OCI-LY3 (cell line): ENCODE results near the gene RIBC1.

ENCODE experiments used
- H2AFZ ChIP-seq: fragments of 200-600, 300-600 bp; shearing (Covaris generic); 2 replicates; pipeline ENCODE4 v1.6.0; 2014; ENCODE audit warnings: antibody characterized with exemption, low read depth, low read length
- H3K27ac ChIP-seq: fragments of 200-600, 300-600 bp; sonication (generic); 2 replicates; pipeline ENCODE4 v1.5.1; 2014; ENCODE audit warnings: mild to moderate bottlenecking, low read length, moderate library complexity, mixed read lengths
- H3K27me3 ChIP-seq: fragments of 200-600, 300-600 bp; sonication (generic); 2 replicates; pipeline ENCODE4 v1.6.1; 2014; ENCODE audit warnings: low read depth, low read length, mixed read lengths
- H3K36me3 ChIP-seq: fragments of 200-600, 300-600 bp; sonication (generic); replicated peaks from 2 replicates; pipeline ENCODE3; 2014; ENCODE audit warnings: low read depth, low read length, mixed read lengths
- H3K4me1 ChIP-seq: fragments of 300-600, 200-600 bp; sonication (generic); 2 replicates; pipeline ENCODE4 v1.6.1; 2014; ENCODE audit warnings: low read length, mixed read lengths
- H3K4me2 ChIP-seq: fragments of 200-600, 300-600 bp; sonication (generic); 2 replicates; pipeline ENCODE4 v1.6.1; 2014; ENCODE audit warnings: low read length, mixed read lengths
- H3K4me3 ChIP-seq: fragments of 300-600, 200-600 bp; sonication (generic); 2 replicates; pipeline ENCODE4 v1.5.1; 2014; ENCODE audit warnings: antibody characterized with exemption, mild to moderate bottlenecking, low read length, moderate library complexity
- H3K79me2 ChIP-seq: fragments of 300-600, 200-600 bp; shearing (Covaris generic); 2 replicates; pipeline ENCODE4 v1.6.1; 2014; ENCODE audit warnings: mild to moderate bottlenecking, low read length, mixed read lengths
- H3K9ac ChIP-seq: fragments of 300-600, 200-600 bp; shearing (Covaris generic); 2 replicates; pipeline ENCODE4 v1.6.0; 2014; ENCODE audit warnings: mild to moderate bottlenecking, low read length, moderate library complexity
- H3K9me3 ChIP-seq: fragments of 200-600, 300-600 bp; shearing (Covaris generic); 2 replicates; pipeline ENCODE4 v1.6.1; 2014; ENCODE audit warnings: low read length, mixed read lengths; ENCODE audit not compliant: insufficient read depth
- H4K20me1 ChIP-seq: fragments of 200-600, 300-600 bp; sonication (generic); 2 replicates; pipeline ENCODE4 v1.6.1; 2016; ENCODE audit warnings: low read length, mixed read lengths; ENCODE audit not compliant: insufficient read depth
- EZH2phosphoT487 ChIP-seq: fragments of 200-600 bp; shearing (Covaris generic); IDR thresholded peaks from 2 replicates; pipeline ENCODE4 v1.6.1; 2018; ENCODE audit warnings: antibody characterized with exemption, mixed run types, low read depth
- TF ChIP-seq, protein P1 (sequence below): fragments of 200-600, 300-600 bp; sonication (generic); IDR thresholded peaks from 2 replicates; pipeline ENCODE4 v1.5.1; 2014; ENCODE audit warnings: antibody characterized with exemption, low read length, low read depth

RIBC1 gene

GRCh38 chrX:53422861-53423306 lies at the start of gene RIBC1:
Gene RIBC1 (plus strand): TSS chrX:53422873. CDS start chrX:53426277, 3,404 bp downstream.
- H3K36me3 ChIP-seq, result peaks cover 11% of the 10 kb centered on the region
- TF ChIP-seq, protein P1, sequence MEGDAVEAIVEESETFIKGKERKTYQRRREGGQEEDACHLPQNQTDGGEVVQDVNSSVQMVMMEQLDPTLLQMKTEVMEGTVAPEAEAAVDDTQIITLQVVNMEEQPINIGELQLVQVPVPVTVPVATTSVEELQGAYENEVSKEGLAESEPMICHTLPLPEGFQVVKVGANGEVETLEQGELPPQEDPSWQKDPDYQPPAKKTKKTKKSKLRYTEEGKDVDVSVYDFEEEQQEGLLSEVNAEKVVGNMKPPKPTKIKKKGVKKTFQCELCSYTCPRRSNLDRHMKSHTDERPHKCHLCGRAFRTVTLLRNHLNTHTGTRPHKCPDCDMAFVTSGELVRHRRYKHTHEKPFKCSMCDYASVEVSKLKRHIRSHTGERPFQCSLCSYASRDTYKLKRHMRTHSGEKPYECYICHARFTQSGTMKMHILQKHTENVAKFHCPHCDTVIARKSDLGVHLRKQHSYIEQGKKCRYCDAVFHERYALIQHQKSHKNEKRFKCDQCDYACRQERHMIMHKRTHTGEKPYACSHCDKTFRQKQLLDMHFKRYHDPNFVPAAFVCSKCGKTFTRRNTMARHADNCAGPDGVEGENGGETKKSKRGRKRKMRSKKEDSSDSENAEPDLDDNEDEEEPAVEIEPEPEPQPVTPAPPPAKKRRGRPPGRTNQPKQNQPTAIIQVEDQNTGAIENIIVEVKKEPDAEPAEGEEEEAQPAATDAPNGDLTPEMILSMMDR, result no peak
- no peak for TF ChIP-seq EZH2phosphoT487
- H3K4me3 ChIP-seq, result peak within 1 kb of the TSS; percentile 88
- H3K27me3 ChIP-seq, result no peaks in the 10 kb centered on the region
- H3K4me2 ChIP-seq, result peak within 1 kb of the TSS; percentile 98
- peak within 1 kb of the TSS; percentile 93 for H3K27ac ChIP-seq
- peak within 1 kb of the TSS; percentile 82 for H2AFZ ChIP-seq
- no peaks in the 10 kb centered on the region for H3K9me3 ChIP-seq
- H3K9ac ChIP-seq, result peak within 1 kb of the TSS; percentile 99
- peaks cover 46% of the 10 kb centered on the region for H3K79me2 ChIP-seq
- peaks cover 14% of the 10 kb centered on the region for H4K20me1 ChIP-seq
- H3K4me1 ChIP-seq, result peaks cover 13% of the 10 kb centered on the region

DNA sequence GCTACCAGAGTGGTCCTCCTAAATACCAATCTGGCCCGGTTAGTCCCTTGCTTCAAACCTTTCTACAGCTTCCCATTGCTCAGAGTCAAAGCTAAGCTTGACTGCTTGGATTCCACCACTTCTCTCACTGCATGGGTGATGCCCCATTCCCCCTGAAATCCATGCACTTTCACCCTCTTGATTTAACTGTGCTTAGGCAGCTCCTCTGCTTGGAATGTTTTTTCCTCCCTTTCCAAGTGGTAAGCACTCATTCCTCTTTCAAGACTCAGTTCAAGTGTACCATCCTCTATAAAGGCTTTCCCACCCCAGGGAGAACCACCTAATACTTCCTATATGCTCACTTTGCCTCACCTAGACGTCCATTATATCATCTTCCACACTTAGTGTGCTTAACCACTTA lies 49.4 kb upstream of the RIBC1 start:
- Histone ChIP-seq H3K9ac (no peak overlapping the region), H4K20me1 (no peaks in the 10 kb centered on the region; the same call in 1 of the 2 replicates), H3K36me3 (peaks cover 11% of the 10 kb centered on the region), H3K79me2 (no peaks in the 10 kb centered on the region), H3K9me3 (no peaks in the 10 kb centered on the region), H2AFZ (no peak overlapping the region), H3K4me2 (no peak overlapping the region), H3K27me3 (no peaks in the 10 kb centered on the region), H3K27ac (no peak overlapping the region), H3K4me3 (no peak overlapping the region), H3K4me1 (peaks cover 10% of the 10 kb centered on the region)
- TF ChIP-seq EZH2phosphoT487, result no peak
- TF ChIP-seq, protein P1, result no peak

DNA sequence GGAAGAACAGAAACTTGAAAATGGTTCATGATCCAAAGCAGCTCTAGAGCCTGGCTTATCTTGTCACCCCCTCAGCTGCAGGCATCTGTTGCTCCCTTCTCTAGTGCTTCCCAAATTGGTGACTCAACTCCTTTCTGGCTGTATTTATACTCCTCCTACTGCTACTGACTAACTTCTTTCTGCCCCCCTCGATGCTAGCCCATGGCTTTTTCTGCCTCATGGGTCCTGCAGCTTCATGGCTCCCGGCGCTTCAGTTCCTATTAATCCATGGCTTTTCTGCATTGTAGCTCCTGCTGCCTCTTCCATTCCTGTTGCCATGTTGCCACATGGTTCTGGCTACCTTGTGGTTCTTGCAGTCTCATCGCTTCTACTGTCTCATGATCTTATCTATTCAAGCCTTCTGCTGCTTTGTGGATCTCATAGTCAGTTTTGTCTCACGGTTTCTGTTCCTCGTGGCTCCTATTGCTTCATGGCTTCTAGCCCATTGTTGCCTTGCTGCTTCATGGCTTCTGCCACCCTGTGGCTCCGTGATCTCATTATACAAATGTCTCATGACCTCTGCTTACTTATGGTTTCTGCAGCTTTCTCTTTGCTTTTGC lies 48.4 kb upstream of the RIBC1 start:
- TF ChIP-seq EZH2phosphoT487, result no peak
- TF ChIP-seq, protein P1, result no peak
- peak overlapping the region; percentile 36 for H3K27ac ChIP-seq
- H3K36me3 ChIP-seq, result peaks cover 17% of the 10 kb centered on the region
- no peak overlapping the region for H2AFZ ChIP-seq
- peaks cover 10% of the 10 kb centered on the region for H3K4me1 ChIP-seq
- no peak overlapping the region for H3K4me3 ChIP-seq
- no peak overlapping the region for H3K9ac ChIP-seq
- H3K79me2 ChIP-seq, result no peaks in the 10 kb centered on the region
- H3K4me2 ChIP-seq, result no peak overlapping the region
- H3K9me3 ChIP-seq, result no peaks in the 10 kb centered on the region
- H4K20me1 ChIP-seq, result no peaks in the 10 kb centered on the region; the same call in 1 of the 2 replicates
- no peaks in the 10 kb centered on the region for H3K27me3 ChIP-seq

- no peak for TF ChIP-seq EZH2phosphoT487
- TF ChIP-seq, protein P1, result peak; percentile 30
- peaks cover 10% of the 10 kb centered on the region for H3K4me1 ChIP-seq
- no peaks in the 10 kb centered on the region; the same call in 1 of the 2 replicates for H4K20me1 ChIP-seq
- no peaks in the 10 kb centered on the region for H3K79me2 ChIP-seq
- peak overlapping the region; percentile 36 for H3K27ac ChIP-seq
- H3K4me2 ChIP-seq, result no peak overlapping the region
- H3K9me3 ChIP-seq, result no peaks in the 10 kb centered on the region
- H3K4me3 ChIP-seq, result no peak overlapping the region
- H3K27me3 ChIP-seq, result no peaks in the 10 kb centered on the region
- H2AFZ ChIP-seq, result no peak overlapping the region
- peaks cover 22% of the 10 kb centered on the region for H3K36me3 ChIP-seq
- H3K9ac ChIP-seq, result no peak overlapping the region
These were observed 47.8 kb upstream of the RIBC1 start for GRCh38 chrX:53374923-53375322.
